Subcutaneous abdominal adipose tissue (tissue), 5 donors: ENCODE measurements around the gene THNSL1.

ENCODE experiments used
- H3K27ac ChIP-seq: one replicate; pipeline ENCODE4 v1.7.0; 2013; ENCODE audit warnings: low read depth, mild to moderate bottlenecking, inconsistent platforms, low read length, moderate library complexity
- H3K27me3 ChIP-seq, 5 donors: one replicate each; pipeline ENCODE4 v1.7.0; 2013; ENCODE audit warnings: low read length in 5 of 5, inconsistent platforms in 1 of 5; ENCODE audit not compliant: control insufficient read depth in 5 of 5, insufficient read depth in 4 of 5
- H3K36me3 ChIP-seq, 5 donors: one replicate each; pipeline ENCODE4 v1.7.0; 2013; ENCODE audit warnings: low read length in 5 of 5; ENCODE audit not compliant: control insufficient read depth in 5 of 5, insufficient read depth in 5 of 5
- H3K4me1 ChIP-seq, 5 donors: one replicate each; pipeline ENCODE4 v1.7.0; 2013; ENCODE audit warnings: low read length in 5 of 5, mild to moderate bottlenecking in 3 of 5, moderate library complexity in 1 of 5; ENCODE audit not compliant: control insufficient read depth in 5 of 5, insufficient read depth in 5 of 5
- H3K4me3 ChIP-seq, 5 donors: one replicate each; pipeline ENCODE4 v1.7.0; 2013; ENCODE audit warnings: low read length in 5 of 5, low read depth in 1 of 5
- H3K9ac ChIP-seq, 5 donors: one replicate each; pipeline ENCODE4 v1.7.0; 2013; ENCODE audit warnings: low read length in 5 of 5, mild to moderate bottlenecking in 4 of 5, moderate library complexity in 3 of 5
- H3K9me3 ChIP-seq, 5 donors: one replicate each; pipeline ENCODE4 v1.7.0; 2013; ENCODE audit warnings: low read length in 5 of 5; ENCODE audit not compliant: control insufficient read depth in 5 of 5
- donor health status: healthy.
- donor health status: healthy.
- donor health status: healthy.
- donor health status: healthy.
- donor health status: healthy.

THNSL1 gene

GRCh38 chr10:24982319-24983112 is 33.9 kb upstream of the THNSL1 start:
- no peak overlapping the region for H3K9ac ChIP-seq
- H3K36me3 ChIP-seq: no peaks in the 10 kb centered on the region
- H3K4me3 ChIP-seq: no peak overlapping the region
- H3K27me3 ChIP-seq: no peaks in the 10 kb centered on the region
- peaks cover 0 to 15% (median 4%) of the 10 kb centered on the region in 5 donors for H3K4me1 ChIP-seq
- no peaks in the 10 kb centered on the region for H3K9me3 ChIP-seq
- no peak overlapping the region for H3K27ac ChIP-seq

GRCh38 chr10:24983130-24983529 is 33.3 kb upstream of the THNSL1 start:
- no peaks in the 10 kb centered on the region for H3K36me3 ChIP-seq
- peaks cover 0 to 14% (median 4%) of the 10 kb centered on the region in 5 donors for H3K4me1 ChIP-seq
- no peak overlapping the region for H3K9ac ChIP-seq
- no peaks in the 10 kb centered on the region for H3K9me3 ChIP-seq
- H3K4me3 ChIP-seq: no peak overlapping the region
- H3K27me3 ChIP-seq: no peaks in the 10 kb centered on the region
- no peak overlapping the region for H3K27ac ChIP-seq

- Histone ChIP-seq H3K4me3 (no peak overlapping the region), H3K4me1 (peaks cover 0 to 14% (median 4%) of the 10 kb centered on the region in 5 donors), H3K9ac (no peak overlapping the region), H3K36me3 (no peaks in the 10 kb centered on the region), H3K9me3 (no peaks in the 10 kb centered on the region), H3K27me3 (no peaks in the 10 kb centered on the region), H3K27ac (no peak overlapping the region)
These were observed 32.5 kb upstream of the THNSL1 start for GRCh38 chr10:24983946-24984345.

GRCh38 chr10:24984906-24985305 is 31.5 kb upstream of the THNSL1 start:
- Histone ChIP-seq H3K9ac (no peak overlapping the region), H3K27me3 (no peaks in the 10 kb centered on the region), H3K27ac (no peak overlapping the region), H3K36me3 (no peaks in the 10 kb centered on the region), H3K4me1 (peaks cover 0 to 14% (median 8%) of the 10 kb centered on the region in 5 donors), H3K9me3 (no peaks in the 10 kb centered on the region), H3K4me3 (no peak overlapping the region)

GRCh38 chr10:24988831-24989640 is 27.4 kb upstream of the THNSL1 start:
- no peak overlapping the region for H3K9ac ChIP-seq

GRCh38 chr10:24989867-24990266 is 26.5 kb upstream of the THNSL1 start:
- Histone ChIP-seq H3K4me1 (peaks cover 0 to 7% (median 5%) of the 10 kb centered on the region in 5 donors), H3K4me3 (no peak overlapping the region), H3K27me3 (no peaks in the 10 kb centered on the region), H3K9me3 (no peaks in the 10 kb centered on the region), H3K9ac (no peak overlapping the region), H3K36me3 (no peaks in the 10 kb centered on the region), H3K27ac (no peak overlapping the region)

More at GRCh38 chr10:24988831-24989640, 27.4 kb upstream of the THNSL1 start:
- peaks cover 0 to 12% (median 8%) of the 10 kb centered on the region in 5 donors for H3K4me1 ChIP-seq
- no peaks in the 10 kb centered on the region for H3K9me3 ChIP-seq
- no peak overlapping the region for H3K4me3 ChIP-seq
- no peaks in the 10 kb centered on the region for H3K36me3 ChIP-seq
- no peak overlapping the region for H3K27ac ChIP-seq
- no peaks in the 10 kb centered on the region for H3K27me3 ChIP-seq

- Histone ChIP-seq H3K4me1 (peaks cover 0 to 3% (median 0%) of the 10 kb centered on the region in 5 donors), H3K4me3 (no peak overlapping the region), H3K36me3 (no peaks in the 10 kb centered on the region), H3K9ac (no peak overlapping the region), H3K27me3 (no peaks in the 10 kb centered on the region), H3K9me3 (no peaks in the 10 kb centered on the region), H3K27ac (no peak overlapping the region)
These were observed 25.1 kb upstream of the THNSL1 start for GRCh38 chr10:24991298-24991697.

GRCh38 chr10:24992512-24993133 is 23.8 kb upstream of the THNSL1 start:
- Histone ChIP-seq H3K4me3 (no peak overlapping the region), H3K36me3 (no peaks in the 10 kb centered on the region), H3K4me1 (peaks cover 0 to 3% (median 0%) of the 10 kb centered on the region in 5 donors), H3K9ac (no peak overlapping the region), H3K27ac (no peak overlapping the region), H3K9me3 (no peaks in the 10 kb centered on the region), H3K27me3 (no peaks in the 10 kb centered on the region)

GRCh38 chr10:24993237-24993958 is 23.0 kb upstream of the THNSL1 start:
- H3K27ac ChIP-seq: no peak overlapping the region
- no peaks in the 10 kb centered on the region for H3K36me3 ChIP-seq
- no peak overlapping the region for H3K9ac ChIP-seq
- no peaks in the 10 kb centered on the region for H3K27me3 ChIP-seq
- H3K9me3 ChIP-seq: no peaks in the 10 kb centered on the region
- H3K4me3 ChIP-seq: no peak overlapping the region
- H3K4me1 ChIP-seq: peaks cover 0 to 3% (median 0%) of the 10 kb centered on the region in 5 donors
